Hepatocyte (in vitro differentiated cells): Measurements from ENCODE around the gene FNDC1. TPM values are rescaled to one million over a fixed set of nuclear protein-coding genes. Genes with fewer than 3 reads are reported as not detected.

Experiments used
- DNase-seq: peaks from one replicate; pipeline ENCODE4 v3.0.0-alpha.2; 2016; ENCODE audit warnings: low spot score
- H2AFZ ChIP-seq: fragments of 200-600 bp; sonication (generic); 2 replicates; pipeline ENCODE4 v1.6.0; 2016; ENCODE audit warnings: antibody characterized with exemption, mild to moderate bottlenecking
- H3K27ac ChIP-seq: fragments of 200-600 bp; sonication (generic); 2 replicates; pipeline ENCODE4 v1.5.1; 2016; ENCODE audit warnings: mild to moderate bottlenecking
- H3K27me3 ChIP-seq: fragments of 200-600 bp; sonication (generic); 2 replicates; pipeline ENCODE4 v1.6.1; 2016
- H3K36me3 ChIP-seq: fragments of 200-600 bp; sonication (generic); replicated peaks from 2 replicates; pipeline ENCODE4 v1.5.1; 2016; ENCODE audit warnings: low read depth; ENCODE audit not compliant: insufficient read depth
- H3K4me1 ChIP-seq: fragments of 200-600 bp; sonication (generic); 2 replicates; pipeline ENCODE4 v1.5.1; 2016; ENCODE audit warnings: mild to moderate bottlenecking, moderate library complexity; ENCODE audit not compliant: insufficient read depth
- H3K4me2 ChIP-seq: fragments of 200-600 bp; sonication (generic); 2 replicates; pipeline ENCODE4 v1.6.0; 2016
- H3K4me3 ChIP-seq: fragments of 200-600 bp; sonication (generic); 2 replicates; pipeline ENCODE4 v1.5.1; 2016; ENCODE audit warnings: mild to moderate bottlenecking
- H3K79me2 ChIP-seq: fragments of 200-600 bp; sonication (generic); 2 replicates; pipeline ENCODE4 v1.6.0; 2017; ENCODE audit warnings: mild to moderate bottlenecking
- H3K9me2 ChIP-seq: fragments of 200-600 bp; sonication (generic); replicated peaks from 2 replicates; pipeline ENCODE4 v1.6.0; 2017; ENCODE audit warnings: mild to moderate bottlenecking; ENCODE audit not compliant: insufficient read depth
- H3K9me3 ChIP-seq: fragments of 200-600 bp; sonication (generic); 2 replicates; pipeline ENCODE4 v1.5.1; 2016; ENCODE audit warnings: low read depth, mild to moderate bottlenecking
- H4K20me1 ChIP-seq: fragments of 200-600 bp; sonication (generic); 2 replicates; pipeline ENCODE4 v1.6.0; 2016; ENCODE audit warnings: mild to moderate bottlenecking; ENCODE audit not compliant: insufficient read depth, poor library complexity, severe bottlenecking
- EZH2 ChIP-seq: fragments of 200-600 bp; sonication (generic); IDR thresholded peaks from 2 replicates; pipeline ENCODE4 v1.6.1; 2016; ENCODE audit warnings: antibody characterized with exemption, mild to moderate bottlenecking, borderline replicate concordance
- EZH2phosphoT487 ChIP-seq: fragments of 200-600 bp; sonication (generic); IDR thresholded peaks from one replicate; pipeline ENCODE4 v1.6.1; 2018; ENCODE audit warnings: antibody characterized with exemption, mild to moderate bottlenecking, low read depth, moderate library complexity; ENCODE audit not compliant: unreplicated experiment, severe bottlenecking
- WGBS: methylation state at CpG from one replicate; pipeline ENCODE4 v1.1.6; 2016; ENCODE audit warnings: low lambda C conversion rate; ENCODE audit errors: missing lambda C conversion rate; 5-methylcytosine and 5-hydroxymethylcytosine counted together
- polyA plus RNA-seq: library from polyadenylated mRNA; unstranded; fragments of >200 nt; fragmentation: Nextera tagmentation; extraction: Ambion mirVana; gene quantifications from 2 replicates; pipeline ENCODE4 v1.2.1, GENCODE V29; 2016
- total RNA-seq: library from RNA; depleted of rRNA; stranded (reverse); fragments of >200 nt; gene quantifications from 2 replicates; pipeline ENCODE4 v1.2.3, GENCODE V29; 2014
- TF ChIP-seq, protein P1 (sequence below): fragments of 200-600 bp; sonication (generic); IDR thresholded peaks from 2 replicates; pipeline ENCODE4 v1.5.1; 2016; ENCODE audit warnings: antibody characterized with exemption, mild to moderate bottlenecking; ENCODE audit not compliant: poor library complexity

FNDC1 gene
- total and polyA plus RNA-seq, 2 experiments from 2014 or later: 1.3 to 1.7 TPM

GRCh38 chr6:159193923-159194322 is 24.7 kb downstream of the FNDC1 start:
- no peaks in the 10 kb centered on the region for H3K27me3 ChIP-seq
- no peaks in the 10 kb centered on the region for H3K9me3 ChIP-seq
- H3K36me3 ChIP-seq: no peaks in the 10 kb centered on the region
- WGBS: 58% methylated on average over 2 of the region's 2 CpGs
- no peaks in the 10 kb centered on the region for H3K79me2 ChIP-seq
- DNase-seq: no peak
- no peak for TF ChIP-seq EZH2
- TF ChIP-seq, protein P1, sequence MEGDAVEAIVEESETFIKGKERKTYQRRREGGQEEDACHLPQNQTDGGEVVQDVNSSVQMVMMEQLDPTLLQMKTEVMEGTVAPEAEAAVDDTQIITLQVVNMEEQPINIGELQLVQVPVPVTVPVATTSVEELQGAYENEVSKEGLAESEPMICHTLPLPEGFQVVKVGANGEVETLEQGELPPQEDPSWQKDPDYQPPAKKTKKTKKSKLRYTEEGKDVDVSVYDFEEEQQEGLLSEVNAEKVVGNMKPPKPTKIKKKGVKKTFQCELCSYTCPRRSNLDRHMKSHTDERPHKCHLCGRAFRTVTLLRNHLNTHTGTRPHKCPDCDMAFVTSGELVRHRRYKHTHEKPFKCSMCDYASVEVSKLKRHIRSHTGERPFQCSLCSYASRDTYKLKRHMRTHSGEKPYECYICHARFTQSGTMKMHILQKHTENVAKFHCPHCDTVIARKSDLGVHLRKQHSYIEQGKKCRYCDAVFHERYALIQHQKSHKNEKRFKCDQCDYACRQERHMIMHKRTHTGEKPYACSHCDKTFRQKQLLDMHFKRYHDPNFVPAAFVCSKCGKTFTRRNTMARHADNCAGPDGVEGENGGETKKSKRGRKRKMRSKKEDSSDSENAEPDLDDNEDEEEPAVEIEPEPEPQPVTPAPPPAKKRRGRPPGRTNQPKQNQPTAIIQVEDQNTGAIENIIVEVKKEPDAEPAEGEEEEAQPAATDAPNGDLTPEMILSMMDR: no peak
- no peaks in the 10 kb centered on the region for H3K4me1 ChIP-seq
- H2AFZ ChIP-seq: no peak overlapping the region
- no peak overlapping the region for H3K4me3 ChIP-seq
- no peak overlapping the region for H3K27ac ChIP-seq
- H4K20me1 ChIP-seq: no peaks in the 10 kb centered on the region
- H3K9me2 ChIP-seq: no peaks in the 10 kb centered on the region
- H3K4me2 ChIP-seq: no peak overlapping the region

GRCh38 chr6:159194421-159194820 is 25.2 kb downstream of the FNDC1 start:
- H3K36me3 ChIP-seq: no peaks in the 10 kb centered on the region
- no peaks in the 10 kb centered on the region for H4K20me1 ChIP-seq
- no peak overlapping the region for H2AFZ ChIP-seq
- no peaks in the 10 kb centered on the region for H3K27me3 ChIP-seq
- H3K4me2 ChIP-seq: no peak overlapping the region
- no peaks in the 10 kb centered on the region for H3K9me3 ChIP-seq
- H3K79me2 ChIP-seq: no peaks in the 10 kb centered on the region
- no peak overlapping the region for H3K4me3 ChIP-seq
- H3K27ac ChIP-seq: no peak overlapping the region
- no peaks in the 10 kb centered on the region for H3K4me1 ChIP-seq
- no peak for DNase-seq
- 93% methylated on average over 4 of the region's 4 CpGs for WGBS
- no peaks in the 10 kb centered on the region for H3K9me2 ChIP-seq
- TF ChIP-seq EZH2: no peak
- TF ChIP-seq, protein P1: no peak
- TF ChIP-seq EZH2phosphoT487: no peak

DNA sequence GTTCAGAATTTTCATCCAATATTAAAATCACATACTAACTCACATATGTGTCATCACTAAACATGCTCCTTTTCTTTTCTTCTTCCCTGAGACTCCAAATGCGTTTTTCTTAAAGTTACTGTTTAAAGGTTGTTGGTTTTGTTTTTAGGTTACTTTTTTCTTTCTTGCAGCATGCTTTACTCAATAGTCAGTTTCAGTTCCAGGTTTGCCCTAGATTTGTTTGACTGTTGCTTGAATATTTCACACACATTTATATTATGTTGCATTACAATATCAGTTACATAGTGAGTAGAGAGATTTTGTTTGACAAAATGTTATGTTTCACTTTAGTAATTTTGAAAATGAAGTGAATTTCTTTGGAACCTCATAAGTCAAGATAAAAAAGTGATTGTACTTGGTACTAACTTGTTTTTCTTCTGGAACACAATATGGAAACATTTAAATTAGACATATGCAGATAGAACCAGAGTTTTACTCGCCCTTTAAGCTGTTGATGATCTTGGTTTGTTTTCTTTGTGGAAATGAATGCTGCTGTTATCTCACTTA is 27.3 kb downstream of the FNDC1 start:
- Histone ChIP-seq H3K4me2 (no peak overlapping the region), H3K9me2 (no peaks in the 10 kb centered on the region), H3K36me3 (no peaks in the 10 kb centered on the region), H2AFZ (no peak overlapping the region), H3K9me3 (no peaks in the 10 kb centered on the region), H3K4me1 (no peaks in the 10 kb centered on the region), H4K20me1 (no peaks in the 10 kb centered on the region), H3K27ac (no peak overlapping the region), H3K27me3 (no peaks in the 10 kb centered on the region), H3K4me3 (no peak overlapping the region), H3K79me2 (no peaks in the 10 kb centered on the region)
- 83% methylated on average over 2 of the region's 2 CpGs for WGBS
- no peak for DNase-seq
- no peak for TF ChIP-seq EZH2phosphoT487
- TF ChIP-seq, protein P1: no peak
- TF ChIP-seq EZH2: no peak

GRCh38 chr6:159197251-159197650 is 28.1 kb downstream of the FNDC1 start:
- 83% methylated on average over 7 of the region's 7 CpGs for WGBS
- H3K27ac ChIP-seq: no peak overlapping the region
- TF ChIP-seq EZH2: no peak
- TF ChIP-seq, protein P1: no peak
- TF ChIP-seq EZH2phosphoT487: no peak
- no peak overlapping the region for H2AFZ ChIP-seq
- no peak overlapping the region for H3K4me3 ChIP-seq
- H3K36me3 ChIP-seq: no peaks in the 10 kb centered on the region
- H3K4me2 ChIP-seq: no peak overlapping the region
- H3K9me3 ChIP-seq: no peaks in the 10 kb centered on the region
- H3K4me1 ChIP-seq: no peaks in the 10 kb centered on the region
- no peaks in the 10 kb centered on the region for H3K27me3 ChIP-seq
- H3K9me2 ChIP-seq: no peaks in the 10 kb centered on the region
- H3K79me2 ChIP-seq: no peaks in the 10 kb centered on the region
- H4K20me1 ChIP-seq: no peaks in the 10 kb centered on the region
- no peak for DNase-seq
